NCI-H69 (cell line): ENCODE data around the gene DRC3.

ENCODE experiments used
- DNase-seq: peaks from one replicate; lab custom pipeline; 2025; lab: John Stamatoyannopoulos, UW

The DRC3 gene

GRCh38 chr17:18025241-18025944 is 52.7 kb downstream of the DRC3 start:
- DNase-seq, result peak; percentile 59

DNA sequence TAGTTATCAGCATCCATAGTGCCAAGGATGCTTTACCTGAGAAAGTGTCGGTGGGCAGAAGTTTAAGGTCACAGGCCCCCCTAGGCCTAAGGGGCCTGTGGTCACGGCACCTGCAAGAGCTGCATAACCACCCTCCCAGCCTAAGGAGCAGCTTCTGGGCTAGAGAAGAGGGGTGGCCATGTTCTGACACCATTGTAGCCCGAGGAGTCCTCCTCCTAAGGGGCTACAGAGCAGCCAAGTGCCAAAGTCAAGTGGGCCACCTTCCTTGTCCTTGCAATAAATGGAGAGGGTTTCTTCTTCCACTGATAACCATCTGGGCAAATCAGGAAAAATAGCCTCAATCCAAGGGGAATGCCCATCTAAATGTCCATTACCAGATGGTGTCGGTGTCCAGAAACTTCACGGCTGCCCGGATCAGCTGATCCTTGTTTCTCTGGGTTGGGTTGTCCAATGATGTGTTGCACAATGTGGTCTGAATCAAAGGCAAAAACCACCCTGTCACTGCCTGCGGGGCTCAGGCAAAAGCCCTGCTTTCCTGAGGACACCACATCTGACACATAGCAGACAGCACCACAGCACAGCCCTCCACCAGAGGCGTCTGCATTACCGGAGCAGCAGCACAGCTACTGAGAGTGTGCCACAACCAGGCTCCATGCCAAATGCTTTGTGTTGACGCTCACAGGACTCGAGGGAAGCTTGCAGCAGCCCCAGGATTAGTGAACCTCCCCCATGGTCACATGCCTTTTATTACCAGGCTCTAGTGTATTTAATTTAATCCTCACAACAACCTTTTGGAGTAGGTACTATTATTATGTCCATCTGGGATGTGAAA is 53.5 kb downstream of the DRC3 start:
- peak; percentile 92 for DNase-seq

- peak; percentile 88 for DNase-seq
Measured at GRCh38 chr17:18027280-18027679, 54.6 kb downstream of the DRC3 start.

GRCh38 chr17:18028114-18028951 is 55.7 kb downstream of the DRC3 start:
- DNase-seq, result peak; percentile 81

GRCh38 chr17:18028952-18029540 is 56.4 kb downstream of the DRC3 start:
- no peak for DNase-seq

DNA sequence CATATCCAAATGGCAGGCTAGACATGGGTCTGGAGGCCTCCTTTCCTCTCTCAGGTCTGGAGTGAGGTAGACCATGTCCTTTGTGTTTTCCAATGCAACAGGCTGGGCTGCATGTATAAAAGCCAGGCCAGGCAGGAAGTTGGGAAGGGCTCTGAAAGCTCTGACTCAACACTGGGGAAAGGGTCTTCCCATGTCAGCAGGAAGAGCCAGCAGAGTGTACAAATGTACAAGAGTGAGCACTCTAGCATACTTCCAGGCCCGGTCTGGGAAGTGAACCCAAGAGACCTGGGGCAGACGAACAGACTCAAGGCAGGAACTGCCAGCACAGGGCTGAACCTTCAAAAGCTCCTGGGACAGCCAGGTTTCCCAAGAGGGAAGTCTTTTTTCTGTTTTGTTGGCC is 59.3 kb downstream of the DRC3 start:
- DNase-seq, result peak; percentile 32

- DNase-seq, result peak; percentile 87
Measured at GRCh38 chr17:18033442-18034099, 60.9 kb downstream of the DRC3 start.

GRCh38 chr17:18035704-18036103 is 63.0 kb downstream of the DRC3 start:
- no peak for DNase-seq

GRCh38 chr17:18037486-18037885 is 64.8 kb downstream of the DRC3 start:
- no peak for DNase-seq

DNA sequence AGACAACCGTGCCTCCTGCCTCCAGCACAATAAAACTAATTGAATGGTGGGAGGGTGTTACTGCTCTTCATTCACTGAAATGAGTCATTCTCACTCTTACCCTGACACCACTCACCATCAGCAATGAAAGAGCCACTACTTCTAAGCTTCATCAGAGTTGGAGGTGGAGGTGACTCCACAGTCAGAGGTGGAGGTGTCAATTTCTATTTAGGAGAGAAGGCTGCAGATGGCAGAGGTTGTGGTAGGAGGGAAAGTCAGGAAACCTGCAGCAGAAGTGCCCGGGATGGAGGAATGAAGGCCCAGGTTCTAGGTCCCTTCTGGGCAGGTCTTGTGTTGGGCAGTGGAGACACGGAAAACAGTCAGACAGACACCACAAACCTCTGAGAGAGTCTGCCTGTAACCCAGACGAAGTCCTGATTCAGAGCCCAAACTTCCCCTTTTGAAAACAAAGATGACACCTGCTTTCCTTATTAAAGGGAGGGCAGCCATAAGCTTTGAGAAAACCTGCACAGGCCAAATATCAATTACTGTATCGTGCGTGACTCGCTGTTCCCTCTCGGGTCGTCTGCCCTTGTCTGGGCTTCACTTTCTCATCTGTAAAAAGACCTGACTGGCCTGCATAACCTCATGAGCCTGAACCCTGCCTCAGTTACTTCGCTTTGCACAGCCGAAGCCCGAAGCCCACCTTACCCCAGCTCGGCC is 65.6 kb downstream of the DRC3 start:
- DNase-seq, result peak; percentile 16

GRCh38 chr17:18038861-18039534 is 66.3 kb downstream of the DRC3 start, which contains the start of the genes ATPAF2 and GID4:
Gene ATPAF2 (minus strand): TSS chr17:18039168. CDS start chr17:18039013, 155 bp downstream.
Gene GID4 (plus strand): TSS chr17:18039408. CDS start chr17:18039465, 57 bp downstream.
- peak; percentile 98 for DNase-seq

DNA sequence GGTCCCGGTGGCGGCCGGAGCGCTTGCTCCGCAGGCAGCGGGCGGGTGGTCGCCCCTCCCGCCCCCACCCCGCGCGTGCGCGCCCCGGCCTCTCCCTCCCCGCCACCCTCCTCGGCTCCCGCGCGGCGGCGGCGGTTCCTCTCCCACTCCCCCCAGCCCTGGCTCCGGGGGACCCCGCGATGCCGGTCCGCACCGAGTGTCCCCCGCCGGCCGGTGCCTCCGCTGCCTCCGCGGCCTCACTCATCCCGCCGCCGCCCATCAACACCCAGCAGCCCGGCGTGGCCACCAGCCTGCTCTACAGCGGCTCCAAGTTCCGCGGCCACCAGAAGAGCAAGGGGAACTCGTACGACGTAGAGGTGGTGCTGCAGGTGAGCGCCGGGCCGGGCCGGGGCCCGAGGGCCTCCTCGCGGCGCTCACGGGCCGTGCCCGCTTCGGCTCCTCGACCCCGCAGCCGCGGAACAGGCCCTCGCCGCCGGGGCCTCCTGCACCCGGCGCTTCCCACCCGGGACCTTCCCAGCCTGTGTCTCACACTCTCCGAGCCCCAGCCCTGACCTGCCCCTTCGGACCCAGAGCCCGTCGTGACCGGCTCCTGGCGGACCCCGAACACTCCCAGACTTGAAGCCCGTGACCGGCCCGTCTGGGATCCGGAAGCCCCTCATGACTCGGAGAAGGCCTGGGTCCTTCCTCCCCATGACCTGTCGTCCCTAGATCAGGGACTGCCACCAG is 67.0 kb downstream of the DRC3 start:
- DNase-seq, result peak; percentile 62

DNA sequence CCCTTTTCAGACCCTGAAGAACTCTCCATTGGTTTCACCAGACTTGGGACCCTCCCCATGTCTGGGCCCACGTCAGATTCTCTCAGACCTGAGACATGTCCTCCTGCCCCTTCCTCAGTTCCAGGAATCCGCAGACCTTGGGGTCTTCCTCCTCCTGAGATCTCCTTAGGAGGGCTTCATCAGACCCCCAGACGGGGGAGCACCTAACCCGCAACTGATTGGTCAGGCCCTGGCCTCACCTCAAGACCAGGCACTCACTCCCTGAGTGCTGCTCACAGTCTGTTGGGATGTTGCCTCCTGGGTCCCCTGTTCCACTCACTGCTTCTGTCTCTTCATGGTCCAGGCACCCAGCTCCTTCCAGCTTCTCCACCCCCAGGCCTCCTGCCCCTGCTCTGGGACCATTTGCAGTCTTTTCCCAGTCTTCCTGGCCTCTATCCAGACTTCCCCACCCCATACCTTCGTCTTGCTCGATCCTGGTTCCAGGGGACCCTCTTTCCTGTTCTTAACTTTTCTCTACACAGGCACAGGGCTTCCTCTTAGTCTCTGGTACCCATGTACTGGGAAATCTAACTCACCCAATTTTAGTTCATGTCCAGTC is 67.7 kb downstream of the DRC3 start:
- no peak for DNase-seq

- DNase-seq, result no peak
Measured at GRCh38 chr17:18041776-18042175, 69.1 kb downstream of the DRC3 start.

GRCh38 chr17:18042983-18043382 is 70.3 kb downstream of the DRC3 start:
- no peak for DNase-seq

- peak; percentile 17 for DNase-seq
Measured at GRCh38 chr17:18043491-18043890, 70.8 kb downstream of the DRC3 start.

DNA sequence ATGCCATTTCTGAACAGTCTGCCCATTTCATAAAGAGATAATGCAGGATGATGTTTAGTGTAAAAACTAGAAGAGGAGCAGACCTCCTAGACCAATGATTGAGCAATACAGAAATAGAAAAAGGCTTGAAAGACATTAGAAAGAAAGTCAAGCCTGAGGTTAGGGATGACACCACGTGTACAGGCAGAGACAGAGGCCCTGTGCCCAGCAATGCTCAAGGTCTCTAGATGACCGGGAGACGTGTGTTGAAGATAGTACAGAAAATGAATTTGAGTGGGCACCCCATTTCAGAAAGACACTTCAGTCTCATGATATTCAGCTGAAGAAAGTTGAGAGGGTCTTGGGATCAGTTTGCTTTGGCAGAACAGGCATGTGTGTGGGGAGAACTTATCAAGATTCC is 71.9 kb downstream of the DRC3 start:
- no peak for DNase-seq

- no peak for DNase-seq
Measured at GRCh38 chr17:18045691-18046350, 73.2 kb downstream of the DRC3 start.
